B cell (primary cell): Measurements from ENCODE around the gene PCSK2. TPM values are rescaled to one million over a fixed set of nuclear protein-coding genes. Genes with fewer than 3 reads are reported as not detected.

Experiments used
- ATAC-seq: fragments of 200-7000 bp; cut with Tn5 transposase; one replicate; pipeline ENCODE4 v1.10.0; 2021; ENCODE audit warnings: low read depth, mild to moderate bottlenecking, moderate number of reproducible peaks, moderate library complexity
- CTCF ChIA-PET: fragments of 350-600 bp; sonication (Branson Sonifier 250); formaldehyde crosslinking; loops from one replicate; lab custom pipeline; 2021; ENCODE audit warnings: antibody characterized with exemption, inconsistent platforms; lab: Charles Lee
- POLR2A ChIA-PET: fragments of 350-600 bp; sonication (Branson Sonifier 250); formaldehyde crosslinking; loops from one replicate; lab custom pipeline; 2021; ENCODE audit warnings: antibody characterized with exemption; lab: Charles Lee
- DNase-seq: peaks from one replicate; pipeline ENCODE4 v3.0.0; 2013
- H2AFZ ChIP-seq: 2 replicates; pipeline ENCODE4 v1.6.1; 2012; ENCODE audit warnings: mild to moderate bottlenecking, low read depth, low read length; ENCODE audit not compliant: insufficient read depth, poor library complexity, severe bottlenecking
- H3K27ac ChIP-seq, 2 donors: 1 replicate in 1 of 2; 2 replicates in 1 of 2; pipeline ENCODE4 v1.5.1; 2012 to 2013; ENCODE audit warnings: low read length in 2 of 2, mild to moderate bottlenecking in 2 of 2, moderate library complexity in 1 of 2
- H3K27me3 ChIP-seq, 4 experiments: fragments of 200-600 bp in 1 of 4; sonication (generic) in 1 of 4; replicated peaks in 1 of 4; 1 replicate in 2 of 4; 2 replicates in 2 of 4; pipeline versions ENCODE4 v1.6.1 to v1.7.0; 2013 to 2016; ENCODE audit warnings: low read length in 3 of 4, mild to moderate bottlenecking in 2 of 4, mixed read lengths in 1 of 4, moderate library complexity in 1 of 4; ENCODE audit not compliant: insufficient read depth in 4 of 4, control insufficient read depth in 3 of 4; ENCODE audit errors: control extremely low read depth in 1 of 4
- H3K36me3 ChIP-seq, 2 experiments: replicated peaks in 1 of 2; 1 replicate in 1 of 2; 2 replicates in 1 of 2; pipeline versions ENCODE4 v1.6.1 to v1.7.1; 2013; ENCODE audit warnings: low read length in 1 of 2; ENCODE audit not compliant: insufficient read depth in 2 of 2, control insufficient read depth in 1 of 2; ENCODE audit errors: control extremely low read depth in 1 of 2, extremely low read depth in 1 of 2
- H3K4me1 ChIP-seq, 2 donors: fragments of 200-600 bp in 1 of 2; sonication (generic) in 1 of 2; 1 replicate in 1 of 2; 2 replicates in 1 of 2; pipeline versions ENCODE4 v1.5.1 to v1.6.1; 2013 to 2017; ENCODE audit warnings: low read length in 2 of 2; ENCODE audit not compliant: control insufficient read depth in 2 of 2, insufficient read depth in 2 of 2
- H3K4me2 ChIP-seq: replicated peaks from 2 replicates; pipeline ENCODE3; 2012; ENCODE audit warnings: mild to moderate bottlenecking, low read depth, low read length; ENCODE audit not compliant: poor library complexity, severe bottlenecking
- H3K4me3 ChIP-seq, 5 experiments: fragments of 200-600 bp in 1 of 5; sonication (generic) in 1 of 5; 1 replicate in 3 of 5; 2 replicates in 2 of 5; pipeline versions ENCODE4 v1.5.1 to v1.7.0; 2011 to 2016; ENCODE audit warnings: low read length in 4 of 5, mild to moderate bottlenecking in 4 of 5, low read depth in 2 of 5, control low read depth in 1 of 5, moderate library complexity in 1 of 5; ENCODE audit not compliant: insufficient read depth in 1 of 5; ENCODE audit errors: control extremely low read depth in 1 of 5, extremely low read depth in 1 of 5
- H3K79me2 ChIP-seq: fragments of 200-600 bp; sonication (generic); one replicate; pipeline ENCODE4 v1.6.0; 2016; ENCODE audit warnings: low read length; ENCODE audit not compliant: control insufficient read depth, insufficient read depth
- H3K9ac ChIP-seq: fragments of 200-600 bp; sonication (generic); 2 replicates; pipeline ENCODE4 v1.6.1; 2017; ENCODE audit warnings: mild to moderate bottlenecking, low read length, moderate library complexity
- H3K9me3 ChIP-seq, 3 donors: one replicate each; pipeline versions ENCODE4 v1.6.1 to v1.7.1; 2013; ENCODE audit warnings: low read length in 2 of 3; ENCODE audit not compliant: control insufficient read depth in 2 of 3, insufficient read depth in 1 of 3; ENCODE audit errors: control extremely low read depth in 1 of 3
- H4K20me1 ChIP-seq: 2 replicates; pipeline ENCODE4 v1.6.0; 2012; ENCODE audit warnings: mild to moderate bottlenecking, low read length; ENCODE audit not compliant: insufficient read depth, control insufficient read depth, poor library complexity, severe bottlenecking
- H3K27ac Mint-ChIP-seq: one replicate; pipeline ENCODE4 v1.8.0; 2021; ENCODE audit warnings: mixed read lengths
- H3K27me3 Mint-ChIP-seq: one replicate; pipeline ENCODE4 v1.8.0; 2021; ENCODE audit warnings: mixed read lengths
- H3K4me1 Mint-ChIP-seq: one replicate; pipeline ENCODE4 v1.8.0; 2021; ENCODE audit warnings: mixed read lengths
- H3K4me3 Mint-ChIP-seq: one replicate; pipeline ENCODE4 v1.8.0; 2021; ENCODE audit warnings: mixed read lengths
- H3K9me3 Mint-ChIP-seq: one replicate; pipeline ENCODE4 v1.8.0; 2022; ENCODE audit warnings: mixed read lengths; ENCODE audit not compliant: insufficient read depth
- CTCF ChIP-seq: fragments of 200-600 bp; IDR thresholded peaks from one replicate; pipeline ENCODE4 v1.8.0; 2022; ENCODE audit warnings: antibody characterized with exemption, mild to moderate bottlenecking
- EZH2 ChIP-seq: IDR thresholded peaks from 2 replicates; pipeline ENCODE4 v1.6.1; 2012; ENCODE audit warnings: borderline replicate concordance, low read depth, mild to moderate bottlenecking, moderate library complexity, low read length; ENCODE audit not compliant: insufficient read depth, poor library complexity, severe bottlenecking
- WGBS: methylation state at CpG from one replicate; pipeline ENCODE4 v1.1.5; 2013; ENCODE audit warnings: missing lambda C conversion rate; ENCODE audit not compliant: insufficient coverage; 5-methylcytosine and 5-hydroxymethylcytosine counted together
- intact Hi-C: fragments of 100-400 bp; cut with micrococcal nuclease; formaldehyde crosslinking; loops from one replicate; pipeline ENCODE4 v1.10.0; 2022
- polyA plus RNA-seq: library from polyadenylated mRNA; depleted of rRNA; stranded (reverse); fragments of >200 nt; gene quantifications from 2 replicates; pipeline ENCODE4 v1.2.3, GENCODE V29; 2012
- total RNA-seq, 2 donors: library from RNA; stranded (reverse); fragments of 120-200 nt in 1 of 2; gene quantifications; 1 replicate in 1 of 2; 2 replicates in 1 of 2; pipeline versions ENCODE4 v1.2.3 to v1.2.4, GENCODE V29; 2013 to 2022

Gene PCSK2
- total and polyA plus RNA-seq, 2 donors (not counting 1 experiment from before 2014, with no cell fraction given): not detected

GRCh38 chr20:17494201-17494600 is 267.4 kb downstream of the PCSK2 start:
- Histone ChIP-seq H2AFZ (no peak overlapping the region), H3K79me2 (no peaks in the 10 kb centered on the region), H3K9me3 (no peaks in the 10 kb centered on the region), H3K9ac (no peak overlapping the region), H3K4me2 (no peak overlapping the region), H3K4me3 (no peak overlapping the region), H3K27me3 (peaks cover 0 to 7% (median 0%) of the 10 kb centered on the region in 4 experiments), H3K27ac (no peak overlapping the region), H3K4me1 (no peaks in the 10 kb centered on the region), H4K20me1 (no peaks in the 10 kb centered on the region), H3K36me3 (no peaks in the 10 kb centered on the region)
- POLR2A ChIA-PET: no interaction called here
- DNase-seq: no peak
- Mint-ChIP-seq H3K27me3 (peaks cover 24% of the 10 kb centered on the region), H3K4me1 (no peaks in the 10 kb centered on the region), H3K4me3 (no peak overlapping the region), H3K9me3 (no peaks in the 10 kb centered on the region), H3K27ac (no peak overlapping the region)
- intact Hi-C loops: no loop called here
- CTCF ChIA-PET: interaction anchor here (1.1 kb wide), 1 partner anchor 10 kb away, joined by 3 read pairs; no protein-coding TSS in a partner anchor
- 98% methylated on average over 5 of the region's 7 CpGs for WGBS
- ATAC-seq: no peak
- TF ChIP-seq EZH2: no peak
- no peak for TF ChIP-seq CTCF

GRCh38 chr20:17495826-17496225 is 269.0 kb downstream of the PCSK2 start:
- Histone ChIP-seq H3K4me2 (no peak overlapping the region), H3K4me1 (no peaks in the 10 kb centered on the region), H3K27me3 (peaks cover 0 to 4% (median 0%) of the 10 kb centered on the region in 4 experiments), H3K9ac (no peak overlapping the region), H2AFZ (no peak overlapping the region), H3K4me3 (no peak overlapping the region), H4K20me1 (no peaks in the 10 kb centered on the region), H3K36me3 (no peaks in the 10 kb centered on the region), H3K9me3 (no peaks in the 10 kb centered on the region), H3K27ac (no peak overlapping the region), H3K79me2 (no peaks in the 10 kb centered on the region)
- WGBS: 88% methylated on average over 9 of the region's 9 CpGs
- H3K4me3 Mint-ChIP-seq: no peak overlapping the region
- H3K9me3 Mint-ChIP-seq: no peaks in the 10 kb centered on the region
- no peak for DNase-seq
- intact Hi-C loops: no loop called here
- no peak for ATAC-seq
- H3K27ac Mint-ChIP-seq: no peak overlapping the region
- TF ChIP-seq EZH2 (no peak), CTCF (no peak)
- ChIA-PET POLR2A (interaction anchor here (0.6 kb wide), 1 partner anchor 376 kb away, joined by 4 read pairs; no protein-coding TSS in a partner anchor), CTCF (interaction anchor here (1.4 kb wide), 1 partner anchor 9 kb away, joined by 4 read pairs; no protein-coding TSS in a partner anchor)
- peaks cover 20% of the 10 kb centered on the region for H3K27me3 Mint-ChIP-seq
- H3K4me1 Mint-ChIP-seq: no peaks in the 10 kb centered on the region
